GM23338 (cell line): ENCODE results near the gene PRKG2. TPM values are rescaled to one million over a fixed set of nuclear protein-coding genes. Genes with fewer than 3 reads are reported as not detected.

Source experiments
- ATAC-seq: fragments of 200-7000 bp; cut with Tn5 transposase; 3 replicates; pipeline ENCODE4 v1.9.1; 2020
- DNase-seq: peaks from one replicate; pipeline ENCODE4 v3.0.0-alpha.2; 2015; ENCODE audit warnings: low spot score
- H2AFZ ChIP-seq: fragments of 200-600 bp; sonication (generic); 2 replicates; pipeline ENCODE4 v1.8.0; 2016; ENCODE audit warnings: antibody characterized with exemption, mild to moderate bottlenecking, moderate library complexity
- H3F3A ChIP-seq: fragments of 200-600 bp; sonication (generic); replicated peaks from 2 replicates; pipeline ENCODE4 v1.8.0; 2017; ENCODE audit warnings: antibody characterized with exemption, mixed run types, low read depth
- H3K27ac ChIP-seq: fragments of 200-600 bp; sonication (generic); 2 replicates; pipeline ENCODE4 v1.6.1; 2016; ENCODE audit warnings: low read depth
- H3K27me3 ChIP-seq: fragments of 200-600 bp; sonication (generic); 2 replicates; pipeline ENCODE4 v1.8.0; 2016; ENCODE audit warnings: mild to moderate bottlenecking, mixed run types, moderate library complexity; ENCODE audit not compliant: insufficient read depth
- H3K36me3 ChIP-seq: fragments of 200-600 bp; sonication (generic); 2 replicates; pipeline ENCODE4 v1.8.0; 2016; ENCODE audit warnings: mild to moderate bottlenecking; ENCODE audit not compliant: insufficient read depth
- H3K4me1 ChIP-seq: fragments of 200-600 bp; sonication (generic); 2 replicates; pipeline ENCODE4 v1.8.0; 2016; ENCODE audit warnings: mild to moderate bottlenecking, moderate library complexity; ENCODE audit not compliant: insufficient read depth
- H3K4me2 ChIP-seq: fragments of 200-600 bp; sonication (generic); 2 replicates; pipeline ENCODE4 v1.7.1; 2017; ENCODE audit warnings: mixed run types
- H3K4me3 ChIP-seq: fragments of 200-600 bp; sonication (generic); 2 replicates; pipeline ENCODE4 v1.6.1; 2016; ENCODE audit warnings: mixed run types
- H3K79me2 ChIP-seq: fragments of 200-600 bp; sonication (generic); replicated peaks from 2 replicates; pipeline ENCODE4 v1.8.0; 2017; ENCODE audit warnings: mild to moderate bottlenecking; ENCODE audit not compliant: insufficient read depth
- H3K9me2 ChIP-seq: fragments of 200-600 bp; sonication (generic); 2 replicates; pipeline ENCODE4 v1.8.0; 2017; ENCODE audit not compliant: insufficient read depth
- H4K20me1 ChIP-seq: fragments of 200-600 bp; sonication (generic); replicated peaks from 2 replicates; pipeline ENCODE4 v1.8.0; 2017; ENCODE audit warnings: mild to moderate bottlenecking; ENCODE audit not compliant: insufficient read depth
- H3K27ac Mint-ChIP-seq: 2 replicates; pipeline ENCODE4 v1.8.0; 2020; ENCODE audit warnings: inconsistent platforms, mild to moderate bottlenecking, moderate library complexity, mixed read lengths
- H3K27me3 Mint-ChIP-seq: 3 replicates; pipeline ENCODE4 v1.8.0; 2022; ENCODE audit warnings: low read depth, mild to moderate bottlenecking, moderate library complexity, mixed read lengths, inconsistent platforms; ENCODE audit not compliant: insufficient read depth, poor library complexity
- H3K36me3 Mint-ChIP-seq: 3 replicates; pipeline ENCODE4 v1.8.0; 2021; ENCODE audit warnings: low read depth, mild to moderate bottlenecking, inconsistent platforms, moderate library complexity, mixed read lengths
- H3K4me1 Mint-ChIP-seq: 3 replicates; pipeline ENCODE4 v1.8.0; 2020; ENCODE audit warnings: mild to moderate bottlenecking, inconsistent platforms, mixed read lengths
- H3K4me3 Mint-ChIP-seq: 3 replicates; pipeline ENCODE4 v1.8.0; 2021; ENCODE audit warnings: moderate library complexity, mild to moderate bottlenecking, inconsistent platforms, mixed read lengths
- H3K9me3 Mint-ChIP-seq: 3 replicates; pipeline ENCODE4 v1.8.0; 2020; ENCODE audit warnings: moderate library complexity, mild to moderate bottlenecking, inconsistent platforms, mixed read lengths
- CTCF ChIP-seq, 2 experiments: fragments of 200-600 bp in 1 of 2; sonication (generic) in 1 of 2; conservative IDR thresholded peaks; 2 replicates each; pipeline versions ENCODE4 v1.5.1 to v1.6.1; 2016 to 2017; ENCODE audit warnings: antibody characterized with exemption in 2 of 2, low read depth in 2 of 2, mild to moderate bottlenecking in 2 of 2, moderate library complexity in 1 of 2
- ETS1 ChIP-seq: IDR thresholded peaks from 2 replicates; pipeline ENCODE4 v1.6.1; 2016; ENCODE audit warnings: antibody characterized with exemption
- EZH2 ChIP-seq: fragments of 200-600 bp; sonication (generic); IDR thresholded peaks from one replicate; pipeline ENCODE4 v1.8.0; 2017; ENCODE audit warnings: antibody characterized with exemption, mild to moderate bottlenecking, low read depth; ENCODE audit not compliant: unreplicated experiment
- EZH2phosphoT487 ChIP-seq: fragments of 200-600 bp; sonication (generic); IDR thresholded peaks from one replicate; pipeline ENCODE4 v1.8.1; 2018; ENCODE audit warnings: antibody characterized with exemption; ENCODE audit not compliant: unreplicated experiment
- JUNB ChIP-seq: IDR thresholded peaks from one replicate; pipeline ENCODE4 v1.6.1; 2016; ENCODE audit warnings: antibody characterized with exemption; ENCODE audit not compliant: unreplicated experiment
- NANOG ChIP-seq: IDR thresholded peaks from 2 replicates; pipeline ENCODE4 v1.6.1; 2016; ENCODE audit warnings: antibody characterized with exemption, borderline replicate concordance
- POLR2AphosphoS5 ChIP-seq: IDR thresholded peaks from 2 replicates; pipeline ENCODE4 v1.6.1; 2016; ENCODE audit warnings: antibody characterized with exemption, low read depth
- REST ChIP-seq: IDR thresholded peaks from one replicate; pipeline ENCODE4 v1.6.1; 2018; ENCODE audit warnings: antibody characterized with exemption; ENCODE audit not compliant: unreplicated experiment
- STAT1 ChIP-seq: IDR thresholded peaks from one replicate; pipeline ENCODE4 v1.6.1; 2016; ENCODE audit warnings: antibody characterized with exemption; ENCODE audit not compliant: unreplicated experiment
- ZNF114 ChIP-seq: fragments of 250-450 bp; sonication (Bioruptor Pico); IDR thresholded peaks from 2 replicates; pipeline ENCODE4 v1.5.0; 2020; ENCODE audit warnings: mild to moderate bottlenecking, moderate library complexity
- ZNF331 ChIP-seq: fragments of 250-450 bp; sonication (Bioruptor Pico); IDR thresholded peaks from 2 replicates; pipeline ENCODE4 v1.5.0; 2020; ENCODE audit warnings: low read depth, mild to moderate bottlenecking, moderate library complexity
- polyA plus RNA-seq: library from polyadenylated mRNA; unstranded; fragments of >200 nt; fragmentation: Nextera tagmentation; extraction: Ambion mirVana; gene quantifications from 2 replicates; pipeline ENCODE4 v1.2.1, GENCODE V29; 2016
- total RNA-seq: library from RNA; depleted of rRNA; stranded (reverse); fragments of >200 nt; shearing (Covaris generic); gene quantifications from 2 replicates; pipeline ENCODE4 v1.2.3, GENCODE V29; 2014

PRKG2 gene
- total and polyA plus RNA-seq, 2 experiments from 2014 or later: 1.9 to 3.6 TPM

GRCh38 chr4:81061344-81061730 lies 153.7 kb downstream of the PRKG2 start (continued):
- no peak for TF ChIP-seq ZNF331 (CRISPR knock-in tag)
- no peak for TF ChIP-seq EZH2phosphoT487
- TF ChIP-seq REST: no peak
- TF ChIP-seq EZH2: no peak
- no peak for TF ChIP-seq NANOG
- no peak for TF ChIP-seq ZNF114 (CRISPR knock-in tag)

GRCh38 chr4:81060587-81061343 lies 154.3 kb downstream of the PRKG2 start:
- Histone ChIP-seq H3K27ac (no peak overlapping the region), H3K9me2 (no peaks in the 10 kb centered on the region), H3K4me2 (no peak overlapping the region), H3K36me3 (no peaks in the 10 kb centered on the region), H3K4me3 (no peak overlapping the region), H3K79me2 (no peaks in the 10 kb centered on the region), H3K27me3 (no peaks in the 10 kb centered on the region), H3K4me1 (no peaks in the 10 kb centered on the region), H2AFZ (no peak overlapping the region), H3F3A (no peaks in the 10 kb centered on the region), H4K20me1 (no peaks in the 10 kb centered on the region)
- no peak overlapping the region for H3K4me3 Mint-ChIP-seq
- ATAC-seq (no peak), DNase-seq (no peak)
- H3K27ac Mint-ChIP-seq: no peak overlapping the region
- H3K36me3 Mint-ChIP-seq: no peaks in the 10 kb centered on the region
- no peaks in the 10 kb centered on the region for H3K9me3 Mint-ChIP-seq
- H3K27me3 Mint-ChIP-seq: no peaks in the 10 kb centered on the region
- peaks cover 11% of the 10 kb centered on the region for H3K4me1 Mint-ChIP-seq
- TF ChIP-seq ETS1 (no peak), STAT1 (no peak), EZH2phosphoT487 (no peak), NANOG (no peak), EZH2 (no peak), POLR2AphosphoS5 (no peak), ZNF114 (CRISPR knock-in tag) (no peak), ZNF331 (CRISPR knock-in tag) (no peak), REST (no peak), JUNB (no peak), CTCF (conservative IDR thresholded peaks at IDR 0.05; ENCODE audit: low read depth in 2 of 2) (no peak)
